SK-N-SH treated with all-trans-retinoic acid at 6 μM for 48 hours (cell line): ENCODE results near the gene ASTN1.

Experiments
- ATAC-seq: fragments of 200-7000 bp; cut with Tn5 transposase; 3 replicates; pipeline ENCODE4 v1.9.1; 2020; ENCODE audit warnings: mild to moderate bottlenecking, moderate library complexity
- ARNTL ChIP-seq: fragments of 450-650 bp; formaldehyde crosslinking; IDR thresholded peaks from 2 replicates; pipeline ENCODE4 v1.5.0; 2020; ENCODE audit warnings: low read depth, mild to moderate bottlenecking, moderate library complexity, borderline replicate concordance
- BACH2 ChIP-seq: fragments of 250-450 bp; sonication (Bioruptor Pico); IDR thresholded peaks from 2 replicates; pipeline ENCODE4 v1.9.0; 2021; ENCODE audit warnings: mild to moderate bottlenecking, borderline replicate concordance
- CREB5 ChIP-seq: fragments of 250-450 bp; sonication (Bioruptor Pico); IDR thresholded peaks from 2 replicates; pipeline ENCODE4 v1.5.1; 2020; ENCODE audit warnings: low read depth, mild to moderate bottlenecking, moderate library complexity
- CSDC2 ChIP-seq: fragments of 250-450 bp; sonication (Bioruptor Pico); IDR thresholded peaks from 2 replicates; pipeline ENCODE4 v1.5.0; 2020; ENCODE audit warnings: mild to moderate bottlenecking, moderate library complexity
- ESRRG ChIP-seq: fragments of 250-450 bp; sonication (Bioruptor Pico); IDR thresholded peaks from 2 replicates; pipeline ENCODE4 v1.6.1; 2021; ENCODE audit warnings: mild to moderate bottlenecking
- GLIS3 ChIP-seq: fragments of 250-450 bp; sonication (Bioruptor Pico); IDR thresholded peaks from 2 replicates; pipeline ENCODE4 v1.5.0; 2020; ENCODE audit warnings: mild to moderate bottlenecking, moderate library complexity
- ISL1 ChIP-seq: fragments of 250-450 bp; sonication (Bioruptor Pico); IDR thresholded peaks from 2 replicates; pipeline ENCODE4 v2.1.2; 2022; ENCODE audit warnings: mild to moderate bottlenecking, moderate library complexity
- OSR1 ChIP-seq: fragments of 250-450 bp; sonication (Bioruptor Pico); IDR thresholded peaks from 2 replicates; pipeline ENCODE4 v1.8.0; 2022; ENCODE audit warnings: moderate library complexity, mild to moderate bottlenecking, inconsistent platforms
- PPARA ChIP-seq: fragments of 250-450 bp; sonication (Bioruptor Pico); IDR thresholded peaks from 2 replicates; pipeline ENCODE4 v1.5.0; 2020; ENCODE audit warnings: mild to moderate bottlenecking, borderline replicate concordance
- RARB ChIP-seq: fragments of 250-450 bp; sonication (Bioruptor Pico); IDR thresholded peaks from 2 replicates; pipeline ENCODE4 v1.8.0; 2021; ENCODE audit warnings: mild to moderate bottlenecking, moderate library complexity
- SNAI2 ChIP-seq: fragments of 250-450 bp; sonication (Bioruptor Pico); IDR thresholded peaks from 2 replicates; pipeline ENCODE4 v1.5.0; 2020; ENCODE audit warnings: mild to moderate bottlenecking, moderate library complexity
- TCF4 ChIP-seq: fragments of 250-450 bp; sonication (Bioruptor Pico); IDR thresholded peaks from 2 replicates; pipeline ENCODE4 v1.8.0; 2021; ENCODE audit warnings: mild to moderate bottlenecking, moderate library complexity, borderline replicate concordance
- TOX ChIP-seq: fragments of 250-450 bp; sonication (Bioruptor Pico); IDR thresholded peaks from 2 replicates; pipeline ENCODE4 v1.8.0; 2021; ENCODE audit warnings: mild to moderate bottlenecking, moderate library complexity, borderline replicate concordance
- ZC3H10 ChIP-seq: fragments of 250-450 bp; sonication (Bioruptor Pico); IDR thresholded peaks from 2 replicates; pipeline ENCODE4 v1.5.1; 2021; ENCODE audit warnings: mild to moderate bottlenecking, moderate library complexity
- ZFP3 ChIP-seq: fragments of 250-450 bp; sonication (Bioruptor Pico); IDR thresholded peaks from 2 replicates; pipeline ENCODE4 v1.5.0; 2020; ENCODE audit warnings: mild to moderate bottlenecking, moderate library complexity
- ZFP30 ChIP-seq: fragments of 450-650 bp; formaldehyde crosslinking; IDR thresholded peaks from 2 replicates; pipeline ENCODE4 v1.5.0; 2022; ENCODE audit warnings: mild to moderate bottlenecking, moderate library complexity
- ZNF565 ChIP-seq: fragments of 450-650 bp; formaldehyde crosslinking; conservative IDR thresholded peaks from 2 replicates; pipeline ENCODE4 v1.5.0; 2020; ENCODE audit warnings: low read depth, mild to moderate bottlenecking, moderate library complexity
- ZNF70 ChIP-seq: fragments of 450-650 bp; formaldehyde crosslinking; IDR thresholded peaks from 2 replicates; pipeline ENCODE4 v1.5.0; 2020; ENCODE audit warnings: mild to moderate bottlenecking, moderate library complexity
- ZNF8 ChIP-seq: fragments of 450-650 bp; formaldehyde crosslinking; IDR thresholded peaks from 2 replicates; pipeline ENCODE4 v1.5.0; 2020; ENCODE audit warnings: mild to moderate bottlenecking, moderate library complexity
- TF ChIP-seq, protein P1 (sequence below): fragments of 250-450 bp; sonication (Bioruptor Pico); IDR thresholded peaks from 2 replicates; pipeline ENCODE4 v1.5.0; 2020; ENCODE audit warnings: mild to moderate bottlenecking, moderate library complexity
- TF ChIP-seq, protein P2 (sequence below): fragments of 250-450 bp; sonication (Bioruptor Pico); IDR thresholded peaks from 2 replicates; pipeline ENCODE4 v1.8.0; 2021; ENCODE audit warnings: low read depth, mild to moderate bottlenecking, moderate library complexity, borderline replicate concordance
- TF ChIP-seq, protein P3 (sequence below): fragments of 250-450 bp; sonication (Bioruptor Pico); IDR thresholded peaks from 2 replicates; pipeline ENCODE4 v1.8.0; 2020; ENCODE audit warnings: mild to moderate bottlenecking, moderate library complexity, borderline replicate concordance

Gene ASTN1

DNA sequence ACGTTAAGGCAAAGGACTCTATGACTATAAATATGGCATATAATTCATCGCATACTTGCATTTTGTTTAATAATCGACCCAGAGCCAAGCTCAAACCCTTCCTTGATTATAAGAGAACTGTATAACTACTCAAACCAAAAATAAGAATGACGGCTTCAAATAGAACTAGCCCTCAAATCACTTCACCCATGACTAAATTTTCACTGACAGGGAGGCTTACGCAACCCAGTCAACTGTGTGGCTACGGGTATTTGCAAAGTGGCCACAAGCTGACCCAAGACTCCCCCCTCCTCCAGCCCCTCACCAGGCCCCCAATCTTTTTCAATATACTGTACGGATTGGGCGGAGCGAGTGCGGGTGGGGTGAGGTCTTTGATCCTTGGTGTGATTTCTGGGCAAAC, 268.3 kb downstream of the ASTN1 start:
- ATAC-seq = no peak
- TF ChIP-seq ZNF8 (CRISPR knock-in tag) (no peak), ARNTL (no peak), SNAI2 (CRISPR knock-in tag) (no peak), BACH2 (CRISPR knock-in tag) (no peak), CREB5 (no peak), GLIS3 (CRISPR knock-in tag) (no peak), TOX (CRISPR knock-in tag) (no peak), ZC3H10 (CRISPR knock-in tag) (no peak), TCF4 (CRISPR knock-in tag) (no peak), ZNF70 (CRISPR knock-in tag) (no peak), ZFP3 (no peak), ZFP30 (CRISPR knock-in tag) (no peak), CSDC2 (CRISPR knock-in tag) (no peak), ISL1 (no peak), ZNF565 (no peak), ESRRG (CRISPR knock-in tag) (no peak), RARB (no peak)
- TF ChIP-seq, protein P1, sequence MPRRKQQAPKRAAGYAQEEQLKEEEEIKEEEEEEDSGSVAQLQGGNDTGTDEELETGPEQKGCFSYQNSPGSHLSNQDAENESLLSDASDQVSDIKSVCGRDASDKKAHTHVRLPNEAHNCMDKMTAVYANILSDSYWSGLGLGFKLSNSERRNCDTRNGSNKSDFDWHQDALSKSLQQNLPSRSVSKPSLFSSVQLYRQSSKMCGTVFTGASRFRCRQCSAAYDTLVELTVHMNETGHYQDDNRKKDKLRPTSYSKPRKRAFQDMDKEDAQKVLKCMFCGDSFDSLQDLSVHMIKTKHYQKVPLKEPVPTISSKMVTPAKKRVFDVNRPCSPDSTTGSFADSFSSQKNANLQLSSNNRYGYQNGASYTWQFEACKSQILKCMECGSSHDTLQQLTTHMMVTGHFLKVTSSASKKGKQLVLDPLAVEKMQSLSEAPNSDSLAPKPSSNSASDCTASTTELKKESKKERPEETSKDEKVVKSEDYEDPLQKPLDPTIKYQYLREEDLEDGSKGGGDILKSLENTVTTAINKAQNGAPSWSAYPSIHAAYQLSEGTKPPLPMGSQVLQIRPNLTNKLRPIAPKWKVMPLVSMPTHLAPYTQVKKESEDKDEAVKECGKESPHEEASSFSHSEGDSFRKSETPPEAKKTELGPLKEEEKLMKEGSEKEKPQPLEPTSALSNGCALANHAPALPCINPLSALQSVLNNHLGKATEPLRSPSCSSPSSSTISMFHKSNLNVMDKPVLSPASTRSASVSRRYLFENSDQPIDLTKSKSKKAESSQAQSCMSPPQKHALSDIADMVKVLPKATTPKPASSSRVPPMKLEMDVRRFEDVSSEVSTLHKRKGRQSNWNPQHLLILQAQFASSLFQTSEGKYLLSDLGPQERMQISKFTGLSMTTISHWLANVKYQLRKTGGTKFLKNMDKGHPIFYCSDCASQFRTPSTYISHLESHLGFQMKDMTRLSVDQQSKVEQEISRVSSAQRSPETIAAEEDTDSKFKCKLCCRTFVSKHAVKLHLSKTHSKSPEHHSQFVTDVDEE = no peak
- TF ChIP-seq, protein P2, sequence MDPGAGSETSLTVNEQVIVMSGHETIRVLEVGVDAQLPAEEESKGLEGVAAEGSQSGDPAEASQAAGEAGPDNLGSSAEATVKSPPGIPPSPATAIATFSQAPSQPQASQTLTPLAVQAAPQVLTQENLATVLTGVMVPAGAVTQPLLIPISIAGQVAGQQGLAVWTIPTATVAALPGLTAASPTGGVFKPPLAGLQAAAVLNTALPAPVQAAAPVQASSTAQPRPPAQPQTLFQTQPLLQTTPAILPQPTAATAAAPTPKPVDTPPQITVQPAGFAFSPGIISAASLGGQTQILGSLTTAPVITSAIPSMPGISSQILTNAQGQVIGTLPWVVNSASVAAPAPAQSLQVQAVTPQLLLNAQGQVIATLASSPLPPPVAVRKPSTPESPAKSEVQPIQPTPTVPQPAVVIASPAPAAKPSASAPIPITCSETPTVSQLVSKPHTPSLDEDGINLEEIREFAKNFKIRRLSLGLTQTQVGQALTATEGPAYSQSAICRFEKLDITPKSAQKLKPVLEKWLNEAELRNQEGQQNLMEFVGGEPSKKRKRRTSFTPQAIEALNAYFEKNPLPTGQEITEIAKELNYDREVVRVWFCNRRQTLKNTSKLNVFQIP (CRISPR knock-in tag) = no peak
- TF ChIP-seq, protein P3, sequence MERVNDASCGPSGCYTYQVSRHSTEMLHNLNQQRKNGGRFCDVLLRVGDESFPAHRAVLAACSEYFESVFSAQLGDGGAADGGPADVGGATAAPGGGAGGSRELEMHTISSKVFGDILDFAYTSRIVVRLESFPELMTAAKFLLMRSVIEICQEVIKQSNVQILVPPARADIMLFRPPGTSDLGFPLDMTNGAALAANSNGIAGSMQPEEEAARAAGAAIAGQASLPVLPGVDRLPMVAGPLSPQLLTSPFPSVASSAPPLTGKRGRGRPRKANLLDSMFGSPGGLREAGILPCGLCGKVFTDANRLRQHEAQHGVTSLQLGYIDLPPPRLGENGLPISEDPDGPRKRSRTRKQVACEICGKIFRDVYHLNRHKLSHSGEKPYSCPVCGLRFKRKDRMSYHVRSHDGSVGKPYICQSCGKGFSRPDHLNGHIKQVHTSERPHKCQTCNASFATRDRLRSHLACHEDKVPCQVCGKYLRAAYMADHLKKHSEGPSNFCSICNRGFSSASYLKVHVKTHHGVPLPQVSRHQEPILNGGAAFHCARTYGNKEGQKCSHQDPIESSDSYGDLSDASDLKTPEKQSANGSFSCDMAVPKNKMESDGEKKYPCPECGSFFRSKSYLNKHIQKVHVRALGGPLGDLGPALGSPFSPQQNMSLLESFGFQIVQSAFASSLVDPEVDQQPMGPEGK = no peak

DNA sequence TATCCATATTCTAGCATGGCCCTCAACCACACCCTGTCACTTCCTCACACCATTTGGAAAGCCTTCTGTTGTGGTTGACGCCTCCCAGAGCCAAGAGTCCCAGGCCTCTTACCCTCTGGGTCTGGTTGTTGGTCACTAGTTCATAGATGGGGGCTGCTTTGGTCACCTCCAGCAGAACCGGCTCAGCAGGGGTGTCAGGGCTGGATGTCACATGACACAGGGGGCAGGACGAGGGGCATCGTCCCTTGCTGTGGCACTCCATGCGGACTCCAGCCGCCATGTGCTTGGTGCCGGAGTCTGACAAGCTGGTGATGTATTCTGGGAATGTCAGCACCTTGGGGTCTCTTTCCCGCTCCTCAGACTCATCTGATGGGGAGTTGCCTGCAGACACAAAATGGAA, 270.1 kb downstream of the ASTN1 start:
- ATAC-seq = no peak
- TF ChIP-seq PPARA (CRISPR knock-in tag) (no peak), CSDC2 (CRISPR knock-in tag) (no peak), RARB (no peak), ZNF565 (no peak), ISL1 (no peak), ZFP3 (no peak), ARNTL (no peak), ZFP30 (CRISPR knock-in tag) (no peak), ZNF70 (CRISPR knock-in tag) (no peak), TOX (CRISPR knock-in tag) (no peak), OSR1 (CRISPR knock-in tag) (no peak), SNAI2 (CRISPR knock-in tag) (no peak)
- TF ChIP-seq, protein P2 (CRISPR knock-in tag) = no peak
- TF ChIP-seq, protein P1 = no peak
